NCI-H2029 (cell line): ENCODE measurements around the gene TXNRD1.

Source experiments
- DNase-seq: peaks from one replicate; lab custom pipeline; 2025; lab: John Stamatoyannopoulos, UW

TXNRD1 gene

DNA sequence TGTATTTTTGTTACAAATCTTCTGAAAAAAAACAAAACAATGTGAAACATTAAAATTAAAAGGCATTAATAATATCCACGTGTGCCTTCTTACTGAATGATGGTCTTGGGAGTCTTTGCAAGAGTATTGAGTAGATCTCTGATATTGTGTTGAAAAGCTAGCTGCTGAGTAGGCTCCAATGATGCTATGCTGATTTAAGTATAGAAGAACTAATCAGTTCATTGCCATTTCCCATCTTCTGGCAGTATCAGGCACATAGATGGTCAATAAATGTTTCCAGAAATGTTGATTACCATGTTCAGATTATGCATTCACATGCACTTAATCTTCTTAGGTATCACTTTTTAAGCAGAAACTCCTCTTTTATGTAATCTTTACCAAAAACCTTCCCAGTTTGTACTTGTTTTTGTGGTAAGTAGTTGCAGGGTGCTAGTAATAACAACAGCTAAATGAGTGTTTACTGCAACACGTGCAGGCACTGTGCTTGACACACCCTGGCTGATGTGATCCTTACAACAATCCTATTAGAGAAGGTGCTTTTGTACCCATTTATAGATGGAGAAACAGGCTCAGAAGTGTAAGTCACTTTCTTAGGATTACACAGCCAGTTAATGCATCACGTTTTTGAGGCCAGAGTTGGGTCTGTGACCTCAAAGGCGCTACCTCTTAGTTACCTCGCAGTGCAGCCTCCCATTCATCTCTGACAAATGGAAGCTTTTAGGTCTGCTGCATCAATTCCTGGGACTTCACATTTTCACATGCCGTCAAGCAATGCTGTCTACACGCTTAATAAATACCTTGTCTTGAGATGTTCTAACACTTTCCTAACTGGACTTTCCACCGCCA is 134.9 kb downstream of the TXNRD1 start:
- DNase-seq, result no peak

DNA sequence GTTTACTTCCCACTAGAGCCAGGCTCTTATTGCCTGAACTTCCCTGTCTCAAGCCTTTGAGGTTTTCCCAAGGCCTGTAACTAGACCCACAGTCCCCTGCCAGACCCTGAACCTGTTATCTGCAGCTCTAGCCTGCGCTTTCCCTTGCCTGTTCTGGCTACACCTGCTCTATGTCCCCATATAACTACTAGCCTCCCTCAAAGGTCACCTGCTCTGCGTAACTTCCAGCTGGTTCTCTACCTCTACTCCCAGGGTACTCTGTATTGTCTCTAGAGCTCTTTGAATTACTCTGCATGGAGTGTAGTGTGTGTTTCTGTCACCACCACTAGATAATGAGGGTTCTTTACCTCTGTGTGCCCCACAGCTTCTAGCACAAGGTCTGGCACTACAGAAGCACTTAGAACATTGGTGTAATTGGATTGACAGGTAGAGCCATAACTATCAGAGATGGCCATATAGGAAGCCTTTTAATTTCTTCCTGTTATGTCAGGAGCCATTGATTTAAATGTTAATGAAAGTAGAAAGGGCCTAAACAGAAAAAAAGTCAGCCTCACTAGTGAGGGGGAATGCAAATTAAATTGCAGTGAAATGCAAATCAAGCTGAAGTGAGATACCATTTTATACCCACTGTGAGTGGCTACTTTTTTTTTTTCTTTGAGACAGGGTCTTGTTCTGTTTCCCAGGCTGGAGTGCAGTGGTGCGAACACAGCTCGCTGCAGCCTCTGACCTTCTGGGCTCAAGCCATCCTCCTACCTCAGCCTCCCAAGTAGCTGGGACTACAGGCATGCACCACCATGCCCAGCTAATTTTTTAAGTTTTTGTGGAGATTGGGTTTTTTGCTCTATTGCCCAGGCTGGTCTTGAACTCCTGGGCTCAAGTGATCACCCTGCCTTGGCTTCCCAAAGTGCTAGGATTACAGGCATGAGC is 135.7 kb downstream of the TXNRD1 start:
- no peak for DNase-seq

DNA sequence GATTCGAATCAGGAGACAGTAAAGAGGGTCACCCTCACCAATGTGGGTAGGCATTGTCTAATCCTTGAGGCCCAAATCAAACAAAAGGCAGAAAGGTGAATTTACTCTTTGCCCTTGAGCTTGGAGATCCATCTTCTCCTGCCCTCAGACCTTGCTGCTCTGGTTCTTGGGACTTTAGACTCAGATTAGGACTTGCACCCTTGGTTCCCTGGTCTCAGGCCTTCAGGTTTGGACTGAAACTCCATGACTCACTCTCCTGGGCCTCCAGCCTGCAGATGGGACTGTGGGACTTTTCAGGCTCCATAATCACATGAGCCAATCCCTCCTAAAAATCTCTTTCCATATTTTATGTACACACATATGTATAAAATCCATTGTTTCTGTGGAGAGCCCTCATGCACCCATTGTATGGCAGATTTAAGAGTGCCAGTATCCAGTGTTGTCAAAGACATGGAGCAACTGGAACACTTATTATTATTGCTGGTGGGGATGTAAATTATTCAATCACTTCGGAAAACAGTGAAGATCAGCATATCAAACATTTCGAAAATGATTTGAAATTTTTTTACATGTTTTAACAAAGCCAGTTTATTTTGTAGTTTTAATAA is 136.6 kb downstream of the TXNRD1 start:
- DNase-seq, result no peak

DNA sequence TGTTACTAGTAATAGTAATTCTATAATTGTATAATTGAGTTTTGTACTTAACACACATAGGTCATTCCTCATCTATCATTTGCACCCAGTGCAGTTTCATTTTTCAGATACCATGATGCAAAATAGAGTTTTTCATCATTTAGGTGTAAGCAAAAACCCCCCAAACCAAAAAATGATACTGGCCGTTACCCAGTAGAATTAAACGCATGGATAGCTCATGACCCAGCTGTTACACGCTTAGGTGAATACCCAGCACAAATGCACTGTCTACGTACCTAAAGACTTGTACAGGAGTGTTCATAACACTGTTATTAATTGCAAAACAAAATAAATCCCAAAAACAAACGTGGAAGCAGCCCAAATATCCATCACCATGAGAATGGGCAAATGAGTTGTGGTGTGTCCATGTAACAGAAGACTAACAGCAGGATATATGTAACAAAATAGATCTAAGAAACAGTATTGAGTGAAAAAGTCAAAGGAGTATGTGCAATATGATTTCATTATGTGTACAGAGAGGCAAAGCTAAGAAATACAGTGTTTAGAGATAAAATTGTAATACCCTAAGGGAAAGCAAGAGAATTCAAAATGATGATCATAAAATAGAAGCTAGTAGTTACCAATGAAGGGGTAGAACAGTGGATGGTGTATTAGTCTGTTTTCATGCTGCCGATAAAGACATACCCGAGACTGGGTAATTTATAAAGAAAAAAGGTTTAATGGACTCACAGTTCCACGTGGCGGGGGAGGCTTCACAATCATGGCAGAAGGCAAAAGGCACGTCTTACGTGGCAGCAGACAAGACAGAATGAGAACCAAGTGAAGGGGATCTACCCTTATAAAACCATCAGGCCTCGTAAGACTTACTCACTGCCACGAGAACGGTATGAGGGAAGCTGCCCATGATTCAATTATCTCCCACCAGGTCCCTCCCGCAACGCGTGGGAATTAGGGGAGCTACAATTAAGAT is 137.7 kb downstream of the TXNRD1 start:
- no peak for DNase-seq

DNA sequence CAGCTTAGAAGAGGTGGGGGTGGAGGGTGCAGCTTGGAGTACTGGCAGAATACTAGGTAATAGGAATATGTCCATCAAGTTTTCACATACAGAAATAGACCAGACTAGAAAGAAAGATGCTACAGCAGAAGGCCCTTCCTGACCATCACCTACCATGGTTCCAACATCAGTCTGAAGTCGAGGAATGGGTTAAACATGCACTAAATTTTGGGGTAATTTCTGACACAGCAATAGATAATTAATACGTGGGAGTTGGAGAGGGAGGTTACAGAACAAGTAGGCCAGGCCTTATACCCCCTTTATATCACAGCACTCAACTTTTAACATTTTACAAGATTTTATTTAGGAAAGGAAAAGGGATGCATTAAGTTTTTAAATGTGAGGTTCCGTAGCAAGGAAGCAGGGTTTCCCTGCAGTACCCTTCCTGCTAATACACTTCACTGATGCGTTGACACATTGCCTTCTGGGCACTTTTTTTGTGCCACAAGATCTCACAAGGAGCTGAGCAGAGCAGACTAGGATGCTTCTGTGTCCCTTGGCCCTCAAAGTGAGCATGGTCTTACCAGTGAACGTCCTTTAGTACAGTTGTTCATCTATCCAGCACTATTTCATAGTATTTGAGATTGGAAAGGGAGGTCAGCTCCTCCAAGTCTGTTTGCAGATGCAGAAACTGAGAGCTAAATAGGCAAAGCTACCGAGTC is 138.7 kb downstream of the TXNRD1 start:
- DNase-seq, result no peak

DNA sequence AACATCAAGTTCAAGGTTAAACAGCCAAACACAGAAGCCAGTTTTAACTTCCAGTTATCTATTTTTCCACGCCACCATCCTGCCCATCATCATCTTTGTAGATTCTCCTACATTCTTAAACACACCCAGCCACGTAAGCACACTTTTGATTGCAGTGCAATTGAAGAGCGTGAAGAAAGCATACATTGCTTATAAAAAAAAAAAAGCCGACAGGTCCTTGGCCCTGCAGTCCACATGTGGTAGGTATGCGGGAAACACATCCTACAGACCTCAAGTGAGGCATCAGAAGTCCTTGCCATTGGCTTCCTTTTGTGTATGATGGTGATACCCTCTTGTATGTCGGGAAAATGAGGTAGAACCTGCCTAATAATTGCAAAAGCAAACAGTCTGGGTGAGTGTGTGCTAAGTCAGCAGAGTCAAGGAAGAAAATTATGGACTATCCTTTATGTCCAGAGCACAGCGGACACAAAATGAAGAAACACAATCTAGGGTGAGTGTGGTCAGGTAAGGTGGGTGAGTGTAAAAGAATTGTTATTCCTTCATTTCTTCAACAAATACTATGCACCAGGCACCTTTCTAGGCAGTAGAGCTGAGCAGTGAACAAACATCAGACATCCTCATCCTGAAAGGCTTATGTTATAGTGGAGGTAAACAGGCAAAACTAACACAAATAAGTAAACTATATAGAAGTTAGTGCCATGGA is 139.4 kb downstream of the TXNRD1 start:
- DNase-seq, result no peak

DNA sequence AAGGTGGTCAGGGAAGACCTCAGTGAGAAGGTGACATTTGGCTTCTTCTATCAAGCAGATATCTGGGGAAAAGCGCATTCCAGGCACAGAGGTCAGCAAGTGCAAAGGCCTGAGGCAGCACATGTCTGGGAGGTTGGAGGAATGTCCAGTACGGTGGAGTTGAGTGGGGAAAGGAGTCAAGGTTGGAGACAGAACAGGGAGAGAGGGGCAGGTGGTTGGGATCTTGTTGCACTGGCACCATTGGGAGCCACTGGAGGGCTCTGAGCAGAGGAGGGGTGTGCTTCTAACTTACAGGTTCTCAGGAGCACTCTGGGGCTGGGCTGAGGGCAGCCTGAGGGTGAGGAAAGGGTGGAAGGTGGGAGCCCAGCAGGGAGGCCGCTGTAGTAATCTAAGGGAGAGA is 140.1 kb downstream of the TXNRD1 start:
- DNase-seq, result no peak

DNA sequence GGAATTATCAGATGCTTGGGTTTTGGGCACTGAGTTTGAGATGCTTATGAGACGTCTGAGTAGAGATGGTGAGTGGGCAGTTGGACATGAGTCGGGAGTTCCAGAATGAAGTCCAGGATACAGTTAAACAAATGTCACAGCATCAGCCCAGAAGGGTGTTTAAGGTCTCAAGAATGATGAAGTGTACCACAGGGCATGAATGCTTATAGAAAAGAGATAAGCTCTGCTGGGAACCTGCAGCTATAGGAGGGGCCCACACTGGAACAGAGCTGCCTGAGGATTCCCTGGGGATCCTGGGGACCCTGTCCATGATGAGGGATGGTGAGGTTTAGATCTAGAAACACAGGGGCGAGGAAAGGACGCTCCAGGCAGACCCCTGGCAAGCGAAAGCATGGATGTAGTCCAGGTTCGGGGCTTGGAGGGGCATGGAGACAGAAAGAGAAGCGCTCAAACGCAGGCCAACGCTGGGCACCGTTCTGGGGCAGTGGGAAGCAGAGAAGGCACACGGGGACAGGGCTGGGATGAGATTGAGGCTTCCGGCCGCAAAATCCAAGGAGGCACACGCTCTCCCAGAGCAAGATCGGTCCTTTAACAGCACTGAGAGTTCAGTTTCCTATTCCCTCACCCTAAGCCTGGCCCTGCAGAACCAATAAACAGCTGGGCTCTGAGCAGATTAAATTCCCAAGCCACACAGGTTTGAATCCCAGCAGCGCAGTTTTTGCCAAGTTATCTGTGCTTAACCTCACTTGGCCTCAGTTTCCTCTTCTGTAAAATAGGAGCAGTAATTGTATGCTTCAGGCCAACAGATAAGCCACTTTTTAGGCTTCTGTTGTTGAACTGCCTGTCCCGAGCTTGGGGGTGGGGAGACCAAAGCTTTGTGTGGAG is 140.9 kb downstream of the TXNRD1 start:
- no peak for DNase-seq

DNA sequence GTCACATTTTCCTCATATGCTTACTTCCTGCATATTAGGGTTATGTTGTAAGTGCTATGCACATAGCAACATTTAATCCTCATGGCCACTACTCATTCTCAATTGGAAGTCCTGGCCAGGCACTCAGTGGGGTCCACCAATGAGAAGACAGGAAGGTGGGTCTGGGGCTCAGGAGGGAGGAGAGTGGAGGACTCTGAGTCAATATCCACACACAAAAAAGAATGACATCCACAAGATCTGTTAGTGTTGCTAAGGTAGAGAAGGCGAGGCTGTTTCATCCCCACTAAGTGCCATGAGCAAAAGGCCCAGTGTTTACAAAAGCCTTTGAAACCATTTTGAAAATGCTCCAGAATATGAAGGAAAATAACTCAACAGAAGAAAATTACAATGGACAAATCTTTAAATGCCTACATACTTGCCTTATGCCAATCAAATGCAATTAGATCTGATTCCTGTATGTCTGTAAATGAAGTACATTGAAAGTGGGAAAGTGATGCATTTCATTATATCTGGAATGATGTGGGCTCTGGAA is 141.9 kb downstream of the TXNRD1 start:
- no peak for DNase-seq

DNA sequence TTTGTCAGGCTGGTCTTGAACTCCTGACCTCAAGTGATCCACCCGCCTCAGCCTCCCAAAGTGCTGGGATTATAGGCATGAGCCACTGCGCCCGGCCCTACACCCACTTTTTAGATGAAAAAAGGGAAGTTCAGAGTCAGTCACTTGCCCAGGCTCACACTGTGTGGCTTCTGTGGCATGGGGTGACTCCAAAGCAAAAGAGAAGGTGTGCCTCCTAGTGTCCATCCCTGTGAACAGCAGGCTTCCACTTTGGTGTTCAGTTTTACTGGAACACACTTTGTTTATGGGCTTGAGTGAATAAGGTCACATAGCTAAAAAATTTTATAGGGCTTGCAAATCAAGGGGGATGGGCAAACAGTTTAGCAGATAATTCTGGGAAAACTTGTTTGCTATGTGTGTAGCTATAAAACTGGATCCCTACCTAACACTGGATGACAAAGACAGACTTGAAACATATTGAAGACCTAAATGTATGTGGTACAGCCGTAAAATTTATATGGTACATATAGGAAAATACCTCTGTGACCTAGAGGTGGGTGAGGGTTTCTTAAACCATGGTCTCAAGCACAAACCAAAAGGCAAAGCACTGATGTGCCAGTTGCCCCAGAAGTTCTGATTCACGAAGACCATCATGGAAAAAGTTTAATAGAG is 142.9 kb downstream of the TXNRD1 start:
- DNase-seq, result no peak

DNA sequence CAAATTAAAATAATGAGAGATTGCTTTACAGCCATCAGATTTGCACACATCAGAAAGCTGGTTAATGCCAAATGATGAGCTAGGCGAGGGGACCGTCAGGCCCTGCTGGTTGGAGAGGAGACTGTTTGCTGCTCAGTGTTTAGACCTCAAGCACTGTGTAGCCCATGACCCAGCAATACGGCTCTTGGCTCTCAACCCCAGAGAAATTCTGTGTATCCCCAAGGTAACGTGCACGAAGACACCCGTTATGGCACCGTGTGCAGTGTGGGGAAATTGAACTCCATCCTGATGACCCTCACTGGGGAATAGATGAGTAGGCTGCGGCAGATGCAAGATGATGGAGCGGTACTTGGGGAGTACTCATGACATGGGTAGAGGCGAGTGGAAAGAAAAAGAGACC is 143.6 kb downstream of the TXNRD1 start:
- no peak for DNase-seq

DNA sequence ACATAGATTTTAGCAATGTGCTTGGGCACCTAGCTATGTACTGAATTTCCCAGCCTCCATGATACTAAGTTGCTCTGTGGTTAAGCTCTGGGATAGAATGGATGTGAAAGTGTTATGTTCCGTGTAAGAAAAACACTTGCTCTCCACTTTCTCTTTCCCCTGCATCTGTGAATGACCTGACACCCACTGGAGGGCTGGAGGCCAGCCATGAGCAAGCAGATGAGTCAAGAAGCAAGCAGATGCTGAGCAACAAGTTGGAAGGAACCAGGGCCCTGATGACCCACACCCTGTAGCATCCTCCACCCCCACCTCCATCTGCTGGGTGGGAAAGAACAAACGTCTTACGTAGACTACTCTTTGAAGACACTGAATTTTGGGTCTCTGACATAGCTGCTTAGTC is 144.6 kb downstream of the TXNRD1 start:
- no peak for DNase-seq

DNA sequence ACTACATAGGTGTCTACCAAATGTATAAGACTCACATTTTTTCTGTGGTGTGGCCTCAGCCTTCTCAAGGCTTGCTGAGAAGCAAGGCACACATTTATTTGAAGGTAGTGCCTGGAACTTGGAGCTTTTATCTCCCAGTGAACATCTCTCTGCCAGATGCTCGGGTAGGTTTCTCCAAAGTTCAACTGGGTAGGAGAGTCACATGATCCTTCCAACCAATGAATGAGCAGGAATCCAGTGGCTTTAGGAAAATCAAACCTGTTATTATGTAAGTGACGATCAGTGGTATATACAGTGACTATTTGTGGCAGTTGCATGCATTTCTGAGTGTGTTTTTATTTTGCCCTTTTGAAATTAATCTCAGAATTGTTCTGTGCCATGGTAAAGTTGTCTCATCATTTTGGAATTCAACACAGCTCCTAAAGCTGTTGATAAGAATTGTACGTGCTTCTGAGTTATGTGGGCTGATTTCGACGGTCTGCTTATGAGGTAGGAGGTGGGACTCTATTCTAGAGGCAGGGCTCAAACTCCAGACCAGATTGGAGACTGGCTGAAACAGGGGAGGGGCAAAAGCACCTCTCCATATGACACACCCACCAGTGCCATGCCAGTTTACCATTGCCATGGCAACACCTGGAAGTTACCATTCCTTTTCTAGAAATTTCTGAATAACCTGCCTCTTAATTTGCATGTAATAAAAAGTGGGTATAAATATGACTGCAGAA is 145.6 kb downstream of the TXNRD1 start:
- no peak for DNase-seq

DNA sequence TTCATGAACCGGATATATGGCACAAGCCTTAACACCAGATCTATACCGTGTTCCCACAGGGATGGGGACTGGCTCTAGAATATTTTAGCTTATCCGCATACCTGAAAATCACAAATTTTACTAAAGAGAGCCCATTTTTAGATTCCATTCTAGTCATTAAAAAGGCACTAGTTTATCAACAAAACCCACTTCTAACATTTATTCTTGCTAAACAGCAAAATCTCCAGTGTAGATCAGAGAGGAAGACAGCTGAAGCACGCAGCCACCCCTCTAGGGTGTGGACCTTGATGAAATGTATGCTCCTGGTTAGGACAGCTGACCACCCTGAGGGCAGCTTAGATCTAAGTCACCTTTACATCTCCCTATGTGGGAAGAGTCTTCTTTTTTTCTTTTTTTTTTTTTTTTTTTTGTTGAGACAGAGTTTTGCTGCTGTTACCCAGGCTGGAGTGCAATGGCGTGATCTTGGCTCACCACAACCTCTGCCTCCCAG is 150.4 kb downstream of the TXNRD1 start:
- DNase-seq, result no peak

DNA sequence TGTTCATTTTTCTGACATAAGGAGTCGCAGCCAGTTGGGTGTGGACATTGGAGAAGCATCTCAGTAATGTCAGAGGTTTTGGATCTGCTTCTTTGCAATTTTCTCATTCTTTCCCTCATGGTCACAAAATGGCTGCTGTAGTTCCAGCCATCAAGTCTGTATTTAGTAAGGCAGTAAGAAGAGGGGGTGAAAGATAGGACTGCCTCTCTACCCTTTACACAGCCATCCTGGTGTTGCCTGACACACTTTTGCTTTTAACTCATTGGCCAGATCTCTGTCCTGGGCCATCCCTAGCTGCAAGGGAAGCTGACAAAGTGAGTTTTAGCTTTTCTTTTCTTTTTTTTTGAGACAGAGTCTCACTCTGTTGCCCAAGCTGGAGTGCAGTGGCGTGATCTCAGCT is 154.1 kb downstream of the TXNRD1 start:
- no peak for DNase-seq

DNA sequence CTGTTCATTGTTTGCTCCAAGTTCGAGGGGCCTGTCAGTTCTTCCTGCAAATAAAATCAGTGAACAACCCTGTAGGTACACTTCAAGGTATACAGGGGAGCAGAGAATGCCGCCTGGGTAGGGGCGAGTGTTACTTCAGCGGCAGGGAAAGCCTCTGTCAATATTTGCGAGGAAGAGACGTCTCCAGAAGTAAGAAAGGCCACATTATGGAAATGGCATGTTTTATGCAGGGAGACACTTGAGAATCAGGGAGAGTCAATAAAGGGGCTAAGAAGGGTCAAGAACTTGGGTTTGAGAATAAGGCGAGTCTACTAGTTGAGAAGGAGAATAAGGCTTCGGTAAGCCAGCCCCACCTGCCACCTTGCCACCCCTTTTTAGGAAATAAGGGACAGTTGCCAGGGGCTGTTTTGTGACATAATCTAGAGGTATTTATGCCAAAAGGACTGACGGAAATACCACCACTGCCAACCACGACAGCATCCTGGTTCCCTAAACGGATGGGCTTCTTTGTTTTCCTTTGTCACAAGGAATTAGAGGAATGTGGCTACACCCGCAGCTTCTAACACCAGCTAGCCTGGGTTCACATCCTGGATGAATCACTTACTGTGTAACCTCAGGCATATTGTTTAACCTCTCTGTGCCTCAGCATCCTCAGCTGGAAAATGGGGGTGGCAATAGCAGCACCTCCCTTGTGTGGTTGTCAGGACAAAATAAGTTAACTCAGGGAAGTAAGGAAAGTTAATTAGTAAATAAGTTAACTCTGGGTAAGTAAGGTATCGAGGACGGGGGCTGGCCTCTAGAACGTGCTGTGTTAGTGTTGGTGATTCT is 155.7 kb downstream of the TXNRD1 start:
- no peak for DNase-seq
